ENCODE measurements around the gene PAK6. TPM values are rescaled to one million over a fixed set of nuclear protein-coding genes. Genes with fewer than 3 reads are reported as not detected.

PAK6 gene
- polyA plus RNA-seq, 1 of the 3 experiments (the other 2 are of a cell fraction), result 0.07 TPM

- ChIA-PET CTCF (interaction anchor here (0.8 to 66.3 kb wide), 5 partner anchors 9 to 78 kb away, joined by 3 to 2194 read pairs (median 5); partner anchors contain the start of genes CCDC9B, DISP2, INAFM2 and PHGR1), POLR2A (no interaction called here)
- H3K27ac ChIP-seq (ENCODE audit: low read depth in 2 of 2, low read length in 1 of 2), result no peak overlapping the region
- DNase-seq, result no peak
- H3K79me2 ChIP-seq (ENCODE audit: insufficient read depth), result no peaks in the 10 kb centered on the region
- peaks cover 5% of the 10 kb centered on the region; the same call in 1 of the 2 replicates for H3K27me3 ChIP-seq (ENCODE audit: insufficient read depth)
- H3K9ac ChIP-seq, result no peak overlapping the region
- H3K4me2 ChIP-seq, result no peak overlapping the region
- no peaks in the 10 kb centered on the region for H3F3A ChIP-seq (replicated peaks; ENCODE audit: insufficient read depth)
- no peaks in the 10 kb centered on the region for H3K9me2 ChIP-seq
- 33% methylated on average over 1 of the region's 1 CpG for WGBS (ENCODE audit: low lambda C conversion rate)
- H3K4me3 ChIP-seq (ENCODE audit: low read depth in 2 of 2, low read length in 1 of 2), result no peak overlapping the region
- no peaks in the 10 kb centered on the region for H4K20me1 ChIP-seq (ENCODE audit: insufficient read depth)
- H3K4me1 ChIP-seq (ENCODE audit: control insufficient read depth in 1 of 2, insufficient read depth in 2 of 2, low read depth in 1 of 2, low read length in 1 of 2), result peaks cover 0 to 21% of the 10 kb centered on the region in 2 experiments; a peak in 1 of 4 replicates
- no peaks in the 10 kb centered on the region for H3K9me3 ChIP-seq
- H3K36me3 ChIP-seq (replicated peaks in 1 of 2; ENCODE audit: control insufficient read depth in 1 of 2, insufficient read depth in 2 of 2, low read length in 1 of 2), result no peaks in the 10 kb centered on the region
- H2AFZ ChIP-seq (ENCODE audit: low read depth), result no peak overlapping the region
- TF ChIP-seq ZBTB33 (IDR thresholded peaks at IDR 0.05; ENCODE audit: borderline replicate concordance, low read depth) (no peak), RCOR1 (IDR thresholded peaks at IDR 0.05; ENCODE audit: low read length) (no peak), TCF12 (IDR thresholded peaks at IDR 0.05) (no peak), POLR2AphosphoS5 (IDR thresholded peaks at IDR 0.05; ENCODE audit: low read depth, low read length) (no peak), MAX (IDR thresholded peaks at IDR 0.05; ENCODE audit: low read depth) (no peak)
These were observed 56.4 kb downstream of the PAK6 start for GRCh38 chr15:40295297-40295696.

GRCh38 chr15:40295877-40296560 lies 57.2 kb downstream of the PAK6 start:
- POLR2A ChIA-PET, result no interaction called here
- CTCF ChIA-PET, result interaction anchor here (1.0 to 66.3 kb wide), 4 partner anchors 8 to 79 kb away, joined by 3 to 2194 read pairs (median 412); partner anchors contain the start of genes CCDC9B, DISP2, INAFM2 and PHGR1
- Histone ChIP-seq H3K9me3 (no peaks in the 10 kb centered on the region), H3K9ac (no peak overlapping the region), H3K4me2 (no peak overlapping the region), H3K4me3 (ENCODE audit: low read depth in 2 of 2, low read length in 1 of 2) (no peak overlapping the region), H3K27ac (ENCODE audit: low read depth in 2 of 2, low read length in 1 of 2) (no peak overlapping the region), H3F3A (replicated peaks; ENCODE audit: insufficient read depth) (no peaks in the 10 kb centered on the region), H3K27me3 (ENCODE audit: insufficient read depth) (peaks cover 5% of the 10 kb centered on the region; the same call in 1 of the 2 replicates), H4K20me1 (ENCODE audit: insufficient read depth) (no peaks in the 10 kb centered on the region), H3K4me1 (ENCODE audit: control insufficient read depth in 1 of 2, insufficient read depth in 2 of 2, low read depth in 1 of 2, low read length in 1 of 2) (peaks cover 0 to 18% of the 10 kb centered on the region in 2 experiments; a peak in 2 of 4 replicates), H2AFZ (ENCODE audit: low read depth) (no peak overlapping the region), H3K36me3 (replicated peaks in 1 of 2; ENCODE audit: control insufficient read depth in 1 of 2, insufficient read depth in 2 of 2, low read length in 1 of 2) (no peaks in the 10 kb centered on the region), H3K79me2 (ENCODE audit: insufficient read depth) (no peaks in the 10 kb centered on the region), H3K9me2 (no peaks in the 10 kb centered on the region)
- no peak for DNase-seq
- WGBS (ENCODE audit: low lambda C conversion rate), result 53% methylated on average over 10 of the region's 12 CpGs
- TF ChIP-seq YY1 (IDR thresholded peaks at IDR 0.05; ENCODE audit: low read depth), result no peak
- TF ChIP-seq MXI1 (IDR thresholded peaks at IDR 0.05; ENCODE audit: low read depth, low read length), result no peak
- no peak for TF ChIP-seq ZBTB33 (IDR thresholded peaks at IDR 0.05; ENCODE audit: borderline replicate concordance, low read depth)
- no peak for TF ChIP-seq RFX5 (IDR thresholded peaks at IDR 0.05; ENCODE audit: low read length)
- no peak for TF ChIP-seq REST (IDR thresholded peaks at IDR 0.05; ENCODE audit: low read depth, low read length)
- TF ChIP-seq RXRA (IDR thresholded peaks at IDR 0.05; ENCODE audit: borderline replicate concordance, low read depth), result no peak
- TF ChIP-seq, protein P1, sequence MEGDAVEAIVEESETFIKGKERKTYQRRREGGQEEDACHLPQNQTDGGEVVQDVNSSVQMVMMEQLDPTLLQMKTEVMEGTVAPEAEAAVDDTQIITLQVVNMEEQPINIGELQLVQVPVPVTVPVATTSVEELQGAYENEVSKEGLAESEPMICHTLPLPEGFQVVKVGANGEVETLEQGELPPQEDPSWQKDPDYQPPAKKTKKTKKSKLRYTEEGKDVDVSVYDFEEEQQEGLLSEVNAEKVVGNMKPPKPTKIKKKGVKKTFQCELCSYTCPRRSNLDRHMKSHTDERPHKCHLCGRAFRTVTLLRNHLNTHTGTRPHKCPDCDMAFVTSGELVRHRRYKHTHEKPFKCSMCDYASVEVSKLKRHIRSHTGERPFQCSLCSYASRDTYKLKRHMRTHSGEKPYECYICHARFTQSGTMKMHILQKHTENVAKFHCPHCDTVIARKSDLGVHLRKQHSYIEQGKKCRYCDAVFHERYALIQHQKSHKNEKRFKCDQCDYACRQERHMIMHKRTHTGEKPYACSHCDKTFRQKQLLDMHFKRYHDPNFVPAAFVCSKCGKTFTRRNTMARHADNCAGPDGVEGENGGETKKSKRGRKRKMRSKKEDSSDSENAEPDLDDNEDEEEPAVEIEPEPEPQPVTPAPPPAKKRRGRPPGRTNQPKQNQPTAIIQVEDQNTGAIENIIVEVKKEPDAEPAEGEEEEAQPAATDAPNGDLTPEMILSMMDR (IDR thresholded peaks at IDR 0.05), result no peak
- no peak for TF ChIP-seq TAF1 (IDR thresholded peaks at IDR 0.05; ENCODE audit: borderline replicate concordance, low read depth, low read length)
- no peak for TF ChIP-seq FOSL2 (IDR thresholded peaks at IDR 0.05; ENCODE audit: borderline replicate concordance, low read depth)
- no peak for TF ChIP-seq PBX3 (IDR thresholded peaks at IDR 0.05)
- no peak for TF ChIP-seq JUND (IDR thresholded peaks at IDR 0.05)
